HepG2 (cell line): ENCODE data around the gene MYBL2.

Experiments
- KLF6 ChIP-seq: IDR thresholded peaks from 2 replicates; pipeline ENCODE4 v1.8.0; 2016; ENCODE audit warnings: missing biosample characterization, missing genetic modification reagents
- POLR2A ChIP-seq, 2 experiments: IDR thresholded peaks; 2 replicates each; pipeline ENCODE4 v1.6.1; 2011; ENCODE audit warnings: low read depth in 2 of 2, low read length in 2 of 2, mild to moderate bottlenecking in 1 of 2, moderate library complexity in 1 of 2; ENCODE audit not compliant: insufficient read depth in 1 of 2
- TF ChIP-seq, protein P1 (sequence below): sonication (generic); formaldehyde crosslinking; IDR thresholded peaks from 2 replicates; pipeline ENCODE4 v1.5.0; 2020; ENCODE audit warnings: mild to moderate bottlenecking, missing genetic modification reagents, moderate library complexity

DNA sequence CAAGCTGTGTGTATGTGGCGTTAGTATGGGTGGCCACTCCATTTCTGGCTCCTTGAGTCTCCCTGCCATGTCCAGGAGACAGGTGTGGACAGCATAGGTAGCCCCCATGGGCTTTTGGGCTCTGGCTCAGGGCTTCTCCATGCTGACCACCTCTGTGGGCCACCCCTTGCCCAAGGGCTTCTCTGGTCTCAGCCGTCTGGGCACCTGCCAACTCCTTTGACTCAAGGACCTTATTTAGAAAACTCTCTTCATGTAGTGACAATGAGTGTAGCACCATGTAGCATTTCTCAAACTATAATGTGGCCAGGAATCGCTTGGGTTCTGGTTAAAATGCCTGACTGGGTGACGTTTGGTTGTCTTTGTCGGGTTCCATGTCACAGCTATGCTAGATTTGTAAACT is 65.0 kb downstream of the MYBL2 start:
- TF ChIP-seq POLR2A (IDR thresholded peaks at IDR 0.05; ENCODE audit: insufficient read depth in 1 of 2, low read depth in 2 of 2, low read length in 2 of 2) (no peak), KLF6 (CRISPR knock-in tag) (no peak)
- TF ChIP-seq, protein P1, sequence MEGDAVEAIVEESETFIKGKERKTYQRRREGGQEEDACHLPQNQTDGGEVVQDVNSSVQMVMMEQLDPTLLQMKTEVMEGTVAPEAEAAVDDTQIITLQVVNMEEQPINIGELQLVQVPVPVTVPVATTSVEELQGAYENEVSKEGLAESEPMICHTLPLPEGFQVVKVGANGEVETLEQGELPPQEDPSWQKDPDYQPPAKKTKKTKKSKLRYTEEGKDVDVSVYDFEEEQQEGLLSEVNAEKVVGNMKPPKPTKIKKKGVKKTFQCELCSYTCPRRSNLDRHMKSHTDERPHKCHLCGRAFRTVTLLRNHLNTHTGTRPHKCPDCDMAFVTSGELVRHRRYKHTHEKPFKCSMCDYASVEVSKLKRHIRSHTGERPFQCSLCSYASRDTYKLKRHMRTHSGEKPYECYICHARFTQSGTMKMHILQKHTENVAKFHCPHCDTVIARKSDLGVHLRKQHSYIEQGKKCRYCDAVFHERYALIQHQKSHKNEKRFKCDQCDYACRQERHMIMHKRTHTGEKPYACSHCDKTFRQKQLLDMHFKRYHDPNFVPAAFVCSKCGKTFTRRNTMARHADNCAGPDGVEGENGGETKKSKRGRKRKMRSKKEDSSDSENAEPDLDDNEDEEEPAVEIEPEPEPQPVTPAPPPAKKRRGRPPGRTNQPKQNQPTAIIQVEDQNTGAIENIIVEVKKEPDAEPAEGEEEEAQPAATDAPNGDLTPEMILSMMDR (CRISPR knock-in tag): no peak
